ENCODE measurements around the gene TYMS.

DNA sequence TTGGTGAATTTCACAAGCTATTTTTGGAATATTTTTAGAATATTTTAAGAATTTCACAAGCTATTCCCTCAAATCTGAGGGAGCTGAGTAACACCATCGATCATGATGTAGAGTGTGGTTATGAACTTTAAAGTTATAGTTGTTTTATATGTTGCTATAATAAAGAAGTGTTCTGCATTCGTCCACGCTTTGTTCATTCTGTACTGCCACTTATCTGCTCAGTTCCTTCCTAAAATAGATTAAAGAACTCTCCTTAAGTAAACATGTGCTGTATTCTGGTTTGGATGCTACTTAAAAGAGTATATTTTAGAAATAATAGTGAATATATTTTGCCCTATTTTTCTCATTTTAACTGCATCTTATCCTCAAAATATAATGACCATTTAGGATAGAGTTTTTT, 15.9 kb downstream of the TYMS start:
- TF ChIP-seq RAD21 (IDR thresholded peaks at IDR 0.05; ENCODE audit: low read depth): no peak
- TF ChIP-seq, protein P1, sequence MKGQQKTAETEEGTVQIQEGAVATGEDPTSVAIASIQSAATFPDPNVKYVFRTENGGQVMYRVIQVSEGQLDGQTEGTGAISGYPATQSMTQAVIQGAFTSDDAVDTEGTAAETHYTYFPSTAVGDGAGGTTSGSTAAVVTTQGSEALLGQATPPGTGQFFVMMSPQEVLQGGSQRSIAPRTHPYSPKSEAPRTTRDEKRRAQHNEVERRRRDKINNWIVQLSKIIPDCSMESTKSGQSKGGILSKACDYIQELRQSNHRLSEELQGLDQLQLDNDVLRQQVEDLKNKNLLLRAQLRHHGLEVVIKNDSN (IDR thresholded peaks at IDR 0.05): no peak
- TF ChIP-seq, protein P2, sequence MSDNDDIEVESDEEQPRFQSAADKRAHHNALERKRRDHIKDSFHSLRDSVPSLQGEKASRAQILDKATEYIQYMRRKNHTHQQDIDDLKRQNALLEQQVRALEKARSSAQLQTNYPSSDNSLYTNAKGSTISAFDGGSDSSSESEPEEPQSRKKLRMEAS (IDR thresholded peaks at IDR 0.05): no peak
- TF ChIP-seq CEBPB (IDR thresholded peaks at IDR 0.05): no peak
- TF ChIP-seq EP300 (IDR thresholded peaks at IDR 0.05; ENCODE audit: borderline replicate concordance): no peak
- TF ChIP-seq, protein P3, sequence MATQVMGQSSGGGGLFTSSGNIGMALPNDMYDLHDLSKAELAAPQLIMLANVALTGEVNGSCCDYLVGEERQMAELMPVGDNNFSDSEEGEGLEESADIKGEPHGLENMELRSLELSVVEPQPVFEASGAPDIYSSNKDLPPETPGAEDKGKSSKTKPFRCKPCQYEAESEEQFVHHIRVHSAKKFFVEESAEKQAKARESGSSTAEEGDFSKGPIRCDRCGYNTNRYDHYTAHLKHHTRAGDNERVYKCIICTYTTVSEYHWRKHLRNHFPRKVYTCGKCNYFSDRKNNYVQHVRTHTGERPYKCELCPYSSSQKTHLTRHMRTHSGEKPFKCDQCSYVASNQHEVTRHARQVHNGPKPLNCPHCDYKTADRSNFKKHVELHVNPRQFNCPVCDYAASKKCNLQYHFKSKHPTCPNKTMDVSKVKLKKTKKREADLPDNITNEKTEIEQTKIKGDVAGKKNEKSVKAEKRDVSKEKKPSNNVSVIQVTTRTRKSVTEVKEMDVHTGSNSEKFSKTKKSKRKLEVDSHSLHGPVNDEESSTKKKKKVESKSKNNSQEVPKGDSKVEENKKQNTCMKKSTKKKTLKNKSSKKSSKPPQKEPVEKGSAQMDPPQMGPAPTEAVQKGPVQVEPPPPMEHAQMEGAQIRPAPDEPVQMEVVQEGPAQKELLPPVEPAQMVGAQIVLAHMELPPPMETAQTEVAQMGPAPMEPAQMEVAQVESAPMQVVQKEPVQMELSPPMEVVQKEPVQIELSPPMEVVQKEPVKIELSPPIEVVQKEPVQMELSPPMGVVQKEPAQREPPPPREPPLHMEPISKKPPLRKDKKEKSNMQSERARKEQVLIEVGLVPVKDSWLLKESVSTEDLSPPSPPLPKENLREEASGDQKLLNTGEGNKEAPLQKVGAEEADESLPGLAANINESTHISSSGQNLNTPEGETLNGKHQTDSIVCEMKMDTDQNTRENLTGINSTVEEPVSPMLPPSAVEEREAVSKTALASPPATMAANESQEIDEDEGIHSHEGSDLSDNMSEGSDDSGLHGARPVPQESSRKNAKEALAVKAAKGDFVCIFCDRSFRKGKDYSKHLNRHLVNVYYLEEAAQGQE (IDR thresholded peaks at IDR 0.05; ENCODE audit: low read depth): no peak
- no peak for TF ChIP-seq CREB1 (IDR thresholded peaks at IDR 0.05; ENCODE audit: low read depth)
- TF ChIP-seq TAF1 (IDR thresholded peaks at IDR 0.05; ENCODE audit: low read depth): no peak
